ENCODE results near the gene APCDD1L.

DNA sequence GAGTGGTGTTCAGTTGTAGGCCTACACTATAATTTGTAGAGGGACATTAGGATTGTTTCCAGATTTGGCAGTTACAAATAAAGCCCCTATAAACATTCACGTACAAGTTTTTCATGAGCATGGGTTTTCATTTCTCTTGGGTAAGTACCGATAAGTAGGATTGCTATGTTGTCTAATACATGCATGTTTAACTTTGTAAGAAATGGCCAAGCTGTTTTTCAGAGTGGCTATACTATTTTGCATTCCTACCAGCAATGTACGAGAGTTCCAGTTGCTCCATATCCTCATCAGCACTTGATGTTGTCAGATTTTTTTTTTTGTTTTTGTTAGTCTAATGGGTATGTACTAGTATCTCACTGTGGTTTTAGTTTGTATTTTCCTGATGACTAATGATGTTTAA is 11.2 kb upstream of the APCDD1L start:
- TF ChIP-seq MEF2A (IDR thresholded peaks at IDR 0.05; ENCODE audit: borderline replicate concordance, low read depth) (no peak), GATA2 (CRISPR knock-in tag; IDR thresholded peaks at IDR 0.05) (no peak), SMC3 (IDR thresholded peaks at IDR 0.05; ENCODE audit: low read depth, low read length) (no peak), TAF1 (IDR thresholded peaks at IDR 0.05; ENCODE audit: borderline replicate concordance, low read depth, low read length) (no peak)
- TF ChIP-seq, protein P1, sequence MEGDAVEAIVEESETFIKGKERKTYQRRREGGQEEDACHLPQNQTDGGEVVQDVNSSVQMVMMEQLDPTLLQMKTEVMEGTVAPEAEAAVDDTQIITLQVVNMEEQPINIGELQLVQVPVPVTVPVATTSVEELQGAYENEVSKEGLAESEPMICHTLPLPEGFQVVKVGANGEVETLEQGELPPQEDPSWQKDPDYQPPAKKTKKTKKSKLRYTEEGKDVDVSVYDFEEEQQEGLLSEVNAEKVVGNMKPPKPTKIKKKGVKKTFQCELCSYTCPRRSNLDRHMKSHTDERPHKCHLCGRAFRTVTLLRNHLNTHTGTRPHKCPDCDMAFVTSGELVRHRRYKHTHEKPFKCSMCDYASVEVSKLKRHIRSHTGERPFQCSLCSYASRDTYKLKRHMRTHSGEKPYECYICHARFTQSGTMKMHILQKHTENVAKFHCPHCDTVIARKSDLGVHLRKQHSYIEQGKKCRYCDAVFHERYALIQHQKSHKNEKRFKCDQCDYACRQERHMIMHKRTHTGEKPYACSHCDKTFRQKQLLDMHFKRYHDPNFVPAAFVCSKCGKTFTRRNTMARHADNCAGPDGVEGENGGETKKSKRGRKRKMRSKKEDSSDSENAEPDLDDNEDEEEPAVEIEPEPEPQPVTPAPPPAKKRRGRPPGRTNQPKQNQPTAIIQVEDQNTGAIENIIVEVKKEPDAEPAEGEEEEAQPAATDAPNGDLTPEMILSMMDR (IDR thresholded peaks at IDR 0.05): no peak
